NB4 (cell line): ENCODE results near the gene ISG15.

Experiments
- DNase-seq: peaks from one replicate; pipeline ENCODE4 v3.0.0; 2010; ENCODE audit warnings: low read depth
- H3K4me3 ChIP-seq: one replicate; pipeline ENCODE4 v1.5.1; 2011; ENCODE audit warnings: mild to moderate bottlenecking, low read depth, low read length, moderate library complexity
- MYC ChIP-seq: IDR thresholded peaks from 2 replicates; pipeline ENCODE4 v1.6.1; 2011; ENCODE audit warnings: low read depth, low read length
- POLR2A ChIP-seq: IDR thresholded peaks from 2 replicates; pipeline ENCODE4 v1.6.1; 2011; ENCODE audit warnings: mild to moderate bottlenecking; ENCODE audit not compliant: insufficient read length; ENCODE audit errors: extremely low read depth
- TF ChIP-seq, protein P1 (sequence below): IDR thresholded peaks from one replicate; pipeline ENCODE4 v1.5.1; 2012; ENCODE audit warnings: low read depth, low read length
- TF ChIP-seq, protein P2 (sequence below): IDR thresholded peaks from 2 replicates; pipeline ENCODE4 v1.6.1; 2011; ENCODE audit warnings: low read depth, low read length

Gene ISG15

DNA sequence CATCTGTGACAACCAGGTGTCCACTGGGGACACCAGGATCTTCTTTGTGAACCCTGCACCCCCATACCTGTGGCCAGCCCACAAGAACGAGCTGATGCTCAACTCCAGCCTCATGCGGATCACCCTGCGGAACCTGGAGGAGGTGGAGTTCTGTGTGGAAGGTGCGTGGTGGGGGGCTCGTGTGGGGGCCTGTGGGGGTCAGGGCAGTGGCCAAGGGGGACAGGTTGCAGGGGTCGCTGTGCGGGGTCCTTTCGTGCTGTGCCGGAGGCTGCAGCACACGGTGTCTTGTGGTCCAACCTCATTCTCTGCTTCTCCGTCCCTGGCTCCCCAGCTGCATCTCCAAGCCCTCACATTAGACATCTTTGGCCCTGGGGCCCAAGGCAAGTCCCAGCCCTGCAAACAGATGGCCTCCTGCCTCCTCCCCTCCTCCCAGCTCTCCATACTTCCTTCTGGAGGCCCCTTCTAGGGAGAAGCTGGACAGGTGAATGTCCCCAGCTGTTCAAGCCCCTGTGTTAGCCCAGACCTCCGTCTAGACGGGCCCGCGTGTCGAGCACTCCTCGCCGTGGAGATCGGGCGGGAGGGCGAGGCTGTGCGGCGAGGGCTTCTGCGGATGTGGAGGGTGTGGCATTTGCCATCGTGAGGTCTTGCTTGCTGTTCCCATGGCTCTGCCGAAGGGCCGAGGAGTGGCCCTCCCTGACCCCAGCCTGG is 9.2 kb downstream of the ISG15 start:
- no peak overlapping the region for H3K4me3 ChIP-seq
- no peak for DNase-seq
- TF ChIP-seq, protein P1, sequence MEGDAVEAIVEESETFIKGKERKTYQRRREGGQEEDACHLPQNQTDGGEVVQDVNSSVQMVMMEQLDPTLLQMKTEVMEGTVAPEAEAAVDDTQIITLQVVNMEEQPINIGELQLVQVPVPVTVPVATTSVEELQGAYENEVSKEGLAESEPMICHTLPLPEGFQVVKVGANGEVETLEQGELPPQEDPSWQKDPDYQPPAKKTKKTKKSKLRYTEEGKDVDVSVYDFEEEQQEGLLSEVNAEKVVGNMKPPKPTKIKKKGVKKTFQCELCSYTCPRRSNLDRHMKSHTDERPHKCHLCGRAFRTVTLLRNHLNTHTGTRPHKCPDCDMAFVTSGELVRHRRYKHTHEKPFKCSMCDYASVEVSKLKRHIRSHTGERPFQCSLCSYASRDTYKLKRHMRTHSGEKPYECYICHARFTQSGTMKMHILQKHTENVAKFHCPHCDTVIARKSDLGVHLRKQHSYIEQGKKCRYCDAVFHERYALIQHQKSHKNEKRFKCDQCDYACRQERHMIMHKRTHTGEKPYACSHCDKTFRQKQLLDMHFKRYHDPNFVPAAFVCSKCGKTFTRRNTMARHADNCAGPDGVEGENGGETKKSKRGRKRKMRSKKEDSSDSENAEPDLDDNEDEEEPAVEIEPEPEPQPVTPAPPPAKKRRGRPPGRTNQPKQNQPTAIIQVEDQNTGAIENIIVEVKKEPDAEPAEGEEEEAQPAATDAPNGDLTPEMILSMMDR, result no peak
- TF ChIP-seq, protein P2, sequence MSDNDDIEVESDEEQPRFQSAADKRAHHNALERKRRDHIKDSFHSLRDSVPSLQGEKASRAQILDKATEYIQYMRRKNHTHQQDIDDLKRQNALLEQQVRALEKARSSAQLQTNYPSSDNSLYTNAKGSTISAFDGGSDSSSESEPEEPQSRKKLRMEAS, result no peak
- TF ChIP-seq POLR2A (no peak), MYC (no peak)

DNA sequence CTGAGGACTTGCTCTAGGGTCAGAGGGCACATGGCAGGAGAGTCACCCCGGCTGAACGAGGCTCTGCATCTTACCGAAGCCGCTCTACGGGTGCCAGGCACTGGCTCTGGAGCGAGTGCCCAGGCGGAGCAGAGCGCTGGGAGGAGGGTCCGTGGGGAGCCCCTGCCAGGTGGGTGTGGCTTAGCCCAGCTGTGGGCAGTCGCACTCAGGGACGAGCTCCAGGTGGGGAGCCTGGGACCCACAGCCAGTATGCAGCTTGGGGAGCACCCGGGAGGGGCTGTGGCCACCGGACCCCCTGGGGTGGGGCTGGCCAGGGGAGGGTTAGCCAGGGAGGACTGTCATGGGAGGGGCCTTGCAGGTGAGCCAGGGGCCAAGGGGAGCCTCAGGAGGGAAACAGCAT is 10.4 kb downstream of the ISG15 start:
- no peak overlapping the region for H3K4me3 ChIP-seq
- TF ChIP-seq POLR2A, result no peak
- TF ChIP-seq, protein P2, result no peak
- TF ChIP-seq MYC, result no peak
- DNase-seq, result no peak

DNA sequence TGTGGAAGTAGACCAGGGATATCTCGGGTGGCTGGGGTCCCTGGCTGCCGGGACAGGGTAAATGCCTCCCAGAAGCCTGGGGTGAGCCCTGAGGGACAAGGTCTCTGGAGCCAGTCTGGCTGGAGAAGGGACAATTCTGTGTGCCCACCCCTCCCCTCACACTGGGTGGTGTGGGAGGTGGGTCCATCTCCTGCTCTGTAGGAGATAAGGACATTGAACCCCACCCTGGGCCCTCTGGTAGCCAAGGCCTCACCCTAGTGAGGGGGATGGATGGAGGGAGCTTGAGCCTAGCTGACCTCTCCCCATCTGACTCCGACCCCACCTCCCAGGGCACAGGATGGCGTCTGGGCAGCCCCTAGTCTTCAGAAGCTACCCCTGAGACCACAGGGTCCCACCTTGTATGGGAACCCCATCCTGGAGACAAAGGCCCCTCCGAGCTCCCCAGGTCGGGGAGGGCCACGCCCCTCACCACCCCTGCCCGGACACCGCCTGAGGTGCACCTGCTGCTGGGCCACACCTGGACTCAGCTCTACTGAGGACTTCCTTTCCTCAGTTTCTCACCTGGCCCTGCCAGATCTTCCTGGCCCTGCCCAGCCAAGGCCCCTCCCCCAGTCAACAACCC is 11.0 kb downstream of the ISG15 start:
- TF ChIP-seq, protein P1, result no peak
- TF ChIP-seq POLR2A (no peak), MYC (no peak)
- TF ChIP-seq, protein P2, result no peak
- H3K4me3 ChIP-seq, result no peak overlapping the region
- DNase-seq, result no peak

DNA sequence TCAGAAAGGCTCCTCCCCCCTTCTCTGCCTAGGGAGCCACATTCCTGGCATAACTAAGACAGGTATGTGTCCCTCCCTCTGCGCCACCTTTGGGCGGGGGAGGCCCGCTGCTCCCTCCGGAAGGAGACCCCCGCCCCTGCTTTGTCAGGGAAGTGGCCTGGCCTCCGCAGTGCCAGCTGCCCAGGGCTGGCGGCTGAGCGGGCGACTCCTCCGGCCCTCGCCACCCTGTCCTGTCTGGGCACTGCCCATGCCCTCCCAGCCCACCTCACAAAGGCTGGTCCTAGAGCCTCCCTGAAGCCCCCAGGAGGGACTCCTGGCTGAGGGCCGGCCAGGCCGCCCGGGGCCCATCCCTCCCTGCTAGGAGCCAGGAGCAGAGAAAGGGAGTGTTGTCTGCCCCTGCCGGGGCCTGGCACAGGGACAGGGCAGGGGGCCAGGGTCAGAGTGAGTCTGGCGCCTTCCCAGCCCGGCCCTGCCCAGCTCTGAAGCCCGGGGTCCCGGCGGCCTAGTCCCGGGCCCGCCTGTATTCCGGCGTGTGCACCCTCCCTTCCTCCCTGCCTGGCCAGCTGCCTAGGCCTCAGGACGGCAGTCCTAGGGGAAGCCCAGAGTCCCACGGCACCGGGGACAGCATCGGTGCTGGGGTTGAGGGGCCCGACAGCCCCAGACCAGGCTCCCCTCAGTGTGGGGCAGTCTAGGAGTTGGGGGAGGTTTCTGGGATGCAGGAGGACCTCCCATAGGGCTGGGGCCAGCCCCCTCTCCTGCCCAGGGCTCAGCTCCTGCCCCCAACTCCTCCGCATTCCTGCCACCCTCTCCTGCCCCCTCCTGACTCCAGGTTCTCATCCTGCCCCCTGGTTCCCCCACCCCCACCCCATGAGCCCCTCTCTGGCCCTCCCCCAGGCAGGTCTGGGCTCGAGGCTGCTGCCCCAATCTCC is 11.7 kb downstream of the ISG15 start:
- TF ChIP-seq, protein P2, result no peak
- TF ChIP-seq, protein P1, result no peak
- no peak for TF ChIP-seq POLR2A
- no peak for TF ChIP-seq MYC
- no peak overlapping the region for H3K4me3 ChIP-seq
- no peak for DNase-seq

DNA sequence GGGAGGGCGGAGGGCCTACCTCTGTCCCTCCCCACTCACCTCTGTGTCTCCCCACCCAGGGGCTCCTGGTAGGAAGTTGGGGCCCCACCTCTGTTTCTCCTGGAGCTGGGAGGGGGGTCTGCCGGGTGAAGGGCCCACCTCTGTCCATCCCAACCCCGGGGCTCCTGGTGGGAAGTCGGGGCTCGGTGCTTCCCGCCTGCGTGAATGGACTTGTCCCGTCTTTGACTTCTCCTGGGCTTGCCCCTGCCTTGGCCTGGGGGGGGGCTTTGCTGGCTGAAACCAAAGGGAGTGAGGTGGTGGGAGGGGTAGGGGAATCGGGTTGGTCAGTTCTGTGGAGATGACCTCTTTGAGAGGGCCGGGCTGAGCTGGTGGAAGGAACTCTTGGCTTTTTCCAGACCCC is 12.4 kb downstream of the ISG15 start:
- no peak for DNase-seq
- H3K4me3 ChIP-seq, result no peak overlapping the region
- TF ChIP-seq MYC (no peak), POLR2A (no peak)
- TF ChIP-seq, protein P1, result no peak
- TF ChIP-seq, protein P2, result no peak
